CD4-positive, alpha-beta T cell treated with Interleukin-12 subunit alpha and Interleukin-12 subunit beta, for 1 hour (primary cell): ENCODE data around the gene HSPBP1.
A peak's percentile ranks its signal among the peaks of the same experiment; 100 is the strongest.
"Not testable (repeated sequence)": the region's sequence is repeated elsewhere in the genome, so short reads cannot be mapped to it uniquely, and the experiment has no call there.

Experiments used
- DNase-seq: peaks from one replicate; pipeline ENCODE4 v3.0.0-alpha.2; 2020

The HSPBP1 gene

DNA sequence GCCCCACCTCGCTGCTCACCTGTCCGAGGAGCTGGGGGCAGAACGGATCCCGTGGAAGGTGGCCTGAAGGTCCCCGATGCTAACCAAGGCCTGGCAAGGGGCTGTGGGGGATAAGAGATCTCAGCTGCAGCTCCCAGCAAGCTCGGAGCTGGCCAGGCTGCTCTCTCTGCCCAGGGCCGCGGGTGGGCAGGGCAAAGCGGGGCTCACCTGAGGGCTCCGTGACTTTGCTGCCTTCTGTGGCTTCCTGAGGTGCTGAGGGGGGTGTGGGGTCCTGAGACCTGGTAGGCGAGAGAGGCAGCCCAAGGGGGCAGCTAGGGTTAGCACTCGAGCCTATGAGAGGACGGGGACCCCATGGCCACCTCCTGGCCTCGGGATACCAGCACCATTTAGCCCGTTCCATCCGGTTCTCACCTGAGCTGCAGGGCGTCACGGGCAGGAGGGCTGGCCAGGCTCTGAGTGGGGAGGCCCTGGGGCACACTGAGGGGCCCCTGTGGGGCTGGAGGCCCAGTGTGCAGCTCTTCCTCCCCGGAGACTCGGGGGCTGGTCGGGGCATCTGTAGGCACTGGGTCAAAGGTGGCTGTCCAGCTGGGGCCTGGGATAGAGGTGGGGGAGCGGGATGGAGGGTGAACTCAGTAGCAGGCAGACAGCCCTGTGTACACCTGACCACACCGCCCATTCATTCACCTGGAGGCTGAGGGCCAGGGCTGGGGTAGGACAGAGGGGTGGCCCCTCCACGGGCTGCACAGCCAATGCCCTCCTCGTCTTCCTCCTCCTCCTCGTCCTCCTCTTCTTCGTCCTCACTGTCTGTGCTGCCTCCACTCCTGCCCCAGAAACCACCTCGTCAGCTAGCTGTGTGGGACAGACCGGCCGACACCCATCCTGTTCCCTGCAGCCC, 48.3 kb downstream of the HSPBP1 start:
- no peak for DNase-seq

- no peak for DNase-seq
These were observed 49.1 kb downstream of the HSPBP1 start for GRCh38 chr19:55230780-55231179.

GRCh38 chr19:55230329-55230728, 49.6 kb downstream of the HSPBP1 start:
- DNase-seq = no peak

- no peak for DNase-seq
These were observed 50.1 kb downstream of the HSPBP1 start for GRCh38 chr19:55229789-55230182.

DNA sequence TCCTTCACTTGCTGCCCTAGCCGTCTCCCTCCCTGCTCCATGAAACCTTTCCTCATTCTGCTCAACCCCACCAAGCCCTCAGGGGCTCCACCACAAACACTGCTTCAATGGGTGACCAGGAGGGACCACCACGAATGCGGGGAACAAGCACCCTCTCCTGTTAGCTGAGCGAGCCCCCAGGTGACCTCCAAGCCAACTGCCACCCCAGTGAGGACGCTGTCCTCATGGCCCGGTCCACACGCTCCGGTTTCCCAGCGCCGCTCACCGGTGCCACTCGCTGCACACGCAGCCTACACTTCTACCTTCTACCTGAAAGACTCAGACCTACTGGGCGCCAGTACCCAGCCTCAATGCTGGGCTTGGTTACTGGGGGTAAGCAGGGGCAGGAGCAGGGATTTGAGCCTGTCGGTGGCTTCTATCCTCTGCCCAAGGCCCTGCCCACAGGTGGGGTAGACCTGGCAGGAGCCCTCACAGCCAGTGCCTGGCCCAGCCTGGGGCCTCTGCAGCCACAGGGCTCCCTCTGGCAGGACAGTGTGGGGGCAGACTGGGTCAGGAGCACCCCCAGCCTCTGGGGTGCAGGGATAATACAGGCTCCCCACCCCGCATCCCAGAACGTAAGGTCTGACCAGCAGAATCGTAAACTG, 50.6 kb downstream of the HSPBP1 start:
- DNase-seq = no peak

DNA sequence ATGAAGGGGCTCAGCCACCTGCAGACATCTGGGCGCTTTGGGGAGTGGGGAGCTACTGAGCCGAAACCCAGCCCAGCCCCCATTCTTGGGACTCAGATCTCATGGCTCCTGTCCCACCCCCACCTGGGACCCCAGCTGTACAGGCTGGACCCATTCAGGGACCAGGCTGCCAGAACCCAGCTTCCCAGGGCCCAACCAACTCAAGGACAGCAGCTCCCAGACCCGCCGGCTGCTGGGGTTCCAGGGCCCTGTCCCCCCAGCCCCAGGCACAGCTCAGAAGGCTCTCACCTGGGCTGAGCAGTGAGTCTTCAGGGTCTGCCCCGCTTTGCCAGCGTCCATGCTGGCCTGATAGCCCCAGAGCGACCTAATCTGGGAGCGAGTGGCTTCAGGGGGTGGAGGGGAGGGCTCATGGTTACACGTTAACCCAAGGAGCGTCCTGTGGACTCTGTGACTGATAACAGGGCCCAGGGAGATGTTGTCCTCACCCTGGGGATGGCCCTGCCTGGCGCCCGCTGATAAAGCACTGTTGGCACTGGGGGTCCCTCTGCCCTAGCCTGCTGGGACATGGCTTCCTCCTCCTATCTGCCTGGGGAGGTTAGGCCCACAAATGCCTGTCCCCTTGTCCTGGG, 51.4 kb downstream of the HSPBP1 start, which contains the start of gene TMEM86B:
TSS of gene TMEM86B (minus strand) at position 361 of the 629 bp plus-strand sequence. CDS start at position 339, 22 bp downstream.
- no peak for DNase-seq

DNA sequence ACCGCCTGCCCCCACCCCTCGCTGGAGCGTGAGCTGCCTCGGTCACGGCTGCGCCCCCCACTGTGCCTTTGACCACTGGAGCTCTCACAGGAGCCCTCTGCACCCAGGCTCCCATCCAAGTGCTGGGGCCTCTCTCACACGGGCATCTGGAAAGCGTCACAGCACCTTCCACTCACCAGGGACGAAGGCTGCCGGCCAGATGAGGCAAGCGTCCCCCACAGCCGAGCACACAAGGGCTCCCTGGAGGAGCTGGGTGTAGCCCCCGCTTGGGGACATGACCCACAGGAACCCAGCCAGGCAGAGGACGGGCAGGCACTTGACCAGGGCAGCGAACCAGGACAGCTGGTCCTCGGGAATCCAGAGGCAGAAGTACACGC, 51.9 kb downstream of the HSPBP1 start:
- DNase-seq = no peak

DNA sequence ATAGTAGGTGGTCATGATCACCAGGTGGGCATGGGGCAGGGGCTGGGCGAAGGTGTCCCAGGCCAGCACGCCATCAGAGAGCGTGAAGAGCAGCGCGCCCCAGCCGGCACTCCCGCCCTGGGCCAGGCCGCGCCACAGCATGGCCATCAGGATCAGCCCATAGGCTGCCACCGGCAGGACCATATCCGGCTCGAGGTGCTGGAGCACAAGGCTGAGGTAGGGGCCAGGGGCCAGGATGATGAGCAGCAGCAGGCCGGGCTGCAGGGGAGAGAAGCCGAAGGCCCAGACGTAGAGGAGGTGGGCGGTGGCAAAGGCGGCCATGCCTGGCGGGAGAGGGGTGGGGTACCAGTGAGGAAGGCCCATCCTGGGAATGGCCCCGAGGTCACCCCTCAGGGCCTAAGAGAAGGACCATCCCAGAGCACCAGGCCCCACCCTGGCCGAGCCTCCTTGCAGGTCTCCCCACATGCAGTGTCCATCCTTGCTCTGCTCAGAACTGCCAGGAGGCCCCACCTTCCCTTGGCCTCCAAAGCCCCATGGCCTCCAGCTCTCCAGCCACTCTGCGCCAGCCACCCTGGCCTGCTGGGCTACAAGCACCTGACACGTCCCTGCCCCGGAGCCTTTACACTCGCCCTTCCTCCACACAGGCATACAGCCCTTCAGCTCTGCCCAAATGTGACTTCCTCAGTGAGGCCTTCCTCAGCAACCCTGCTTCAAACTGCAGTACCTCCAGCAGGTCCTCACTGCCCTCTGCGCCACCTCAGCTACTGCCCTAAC, 52.5 kb downstream of the HSPBP1 start:
- no peak for DNase-seq

DNA sequence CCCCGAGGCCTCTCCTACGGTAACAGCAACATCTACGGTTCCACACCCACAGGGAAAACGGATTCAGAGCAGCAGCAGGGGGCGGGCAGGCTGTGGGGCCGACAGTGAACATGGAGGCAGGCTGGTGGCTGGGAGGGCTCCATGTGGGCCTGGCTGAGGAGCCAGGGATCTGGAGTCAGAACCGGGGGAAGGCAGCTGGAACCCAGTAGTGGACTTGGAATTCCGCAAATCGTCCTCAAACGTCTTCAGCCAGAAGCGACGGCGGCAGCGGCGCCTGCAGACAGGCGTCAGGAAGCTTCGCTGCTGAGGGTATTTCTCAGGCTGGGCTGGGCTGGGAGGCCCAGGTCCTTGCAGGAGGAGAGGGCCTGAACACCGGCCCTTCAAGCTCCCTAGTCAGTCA, 53.1 kb downstream of the HSPBP1 start:
- DNase-seq = no peak

DNA sequence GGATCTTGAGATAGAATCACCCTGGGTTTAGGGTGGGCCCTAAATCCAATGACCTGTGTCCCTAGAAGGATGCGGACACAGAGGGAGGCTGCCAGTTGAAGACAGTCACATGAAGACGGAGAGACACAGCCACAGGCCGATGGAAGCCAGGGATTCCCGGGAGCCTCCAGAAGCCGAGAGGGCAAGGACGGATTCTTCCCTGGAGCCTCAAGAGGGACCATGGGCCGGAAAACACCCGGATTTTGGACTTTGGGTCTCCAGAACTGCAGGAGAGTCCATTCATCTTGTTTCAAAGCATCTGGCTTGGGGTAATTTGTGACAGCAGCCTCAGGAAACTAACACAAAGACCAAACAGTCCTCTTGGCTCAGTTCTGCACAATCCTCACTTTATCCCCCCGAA, 53.6 kb downstream of the HSPBP1 start:
- no peak for DNase-seq

- DNase-seq = no peak
These were observed 54.4 kb downstream of the HSPBP1 start for GRCh38 chr19:55225415-55225958.

DNA sequence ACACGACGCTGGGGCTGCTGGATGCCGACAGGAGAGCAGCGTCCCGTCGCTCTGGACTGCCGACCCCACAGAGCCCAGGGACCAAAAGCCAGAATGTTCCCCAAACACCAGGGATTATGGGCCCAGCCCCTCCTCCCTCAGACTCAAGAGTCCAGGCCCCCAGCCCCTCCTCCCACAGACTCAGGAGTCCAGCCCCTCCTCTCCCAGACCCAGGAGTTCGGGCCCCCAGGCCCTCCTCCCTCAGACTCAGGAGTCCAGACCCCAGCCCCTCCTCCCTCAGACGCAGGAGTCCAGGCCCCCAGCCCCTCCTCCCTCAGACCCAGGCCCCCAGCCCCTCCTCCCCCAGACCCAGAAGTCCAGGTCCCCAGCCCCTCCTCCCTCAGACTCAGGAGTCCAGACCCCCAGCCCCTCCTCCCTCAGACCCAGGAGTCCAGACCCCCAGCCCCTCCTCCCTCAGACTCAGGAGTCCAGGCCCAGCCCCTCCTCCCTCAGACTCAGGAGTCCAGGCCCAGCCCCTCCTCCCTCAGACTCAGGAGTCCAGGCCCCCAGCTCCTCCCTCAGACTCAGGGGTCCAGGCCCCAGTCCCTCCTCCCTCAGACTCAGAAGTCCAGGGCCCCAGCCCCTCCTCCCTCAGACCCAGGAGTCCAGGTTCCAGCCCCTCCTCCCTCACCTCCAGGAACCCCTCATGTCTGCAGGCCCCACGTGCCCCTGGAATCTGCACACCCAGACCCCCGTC, 55.1 kb downstream of the HSPBP1 start:
- not testable (repeated sequence) for DNase-seq

- DNase-seq = no peak
These were observed 55.8 kb downstream of the HSPBP1 start for GRCh38 chr19:55224038-55224665.

- no peak for DNase-seq
These were observed 56.4 kb downstream of the HSPBP1 start for GRCh38 chr19:55223291-55224037.

GRCh38 chr19:55220525-55220924, 59.4 kb downstream of the HSPBP1 start:
- DNase-seq = no peak

DNA sequence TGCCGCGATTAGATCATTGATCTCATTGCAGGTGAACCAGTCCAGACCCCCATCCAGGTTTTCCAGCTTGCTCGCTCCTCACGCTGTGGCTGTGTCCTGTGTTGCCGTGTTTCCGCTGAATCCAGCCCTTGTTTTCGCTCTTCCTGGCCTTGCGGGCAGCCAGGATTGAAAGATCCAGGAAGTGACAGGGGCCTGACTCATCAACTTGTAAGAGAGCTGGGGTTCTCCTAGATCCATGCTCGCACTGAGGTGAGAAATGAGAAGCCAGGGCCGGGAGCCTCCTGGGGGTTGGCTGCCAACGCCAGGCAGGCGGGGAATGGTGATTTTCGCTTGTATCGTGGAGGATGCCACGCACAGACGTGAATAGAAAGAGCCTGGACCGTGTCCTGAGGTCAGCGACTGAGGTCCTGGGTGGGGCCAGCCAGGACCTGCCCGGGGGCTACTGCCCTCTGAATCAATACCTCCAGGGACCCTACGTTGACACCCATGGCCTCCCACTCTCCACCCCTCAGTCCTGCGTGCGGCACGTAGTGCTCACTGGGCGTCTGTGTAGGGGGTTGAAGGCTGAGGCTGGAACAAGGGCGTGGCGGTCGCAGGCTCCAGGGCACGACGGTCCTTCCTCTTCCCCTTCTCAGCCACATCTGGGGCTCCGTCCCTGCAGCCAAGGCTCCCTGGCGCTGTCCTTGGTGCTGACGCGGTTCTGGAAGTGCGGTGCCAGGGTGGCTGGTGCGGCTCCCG, 63.3 kb downstream of the HSPBP1 start:
- DNase-seq = peak; percentile 41

DNA sequence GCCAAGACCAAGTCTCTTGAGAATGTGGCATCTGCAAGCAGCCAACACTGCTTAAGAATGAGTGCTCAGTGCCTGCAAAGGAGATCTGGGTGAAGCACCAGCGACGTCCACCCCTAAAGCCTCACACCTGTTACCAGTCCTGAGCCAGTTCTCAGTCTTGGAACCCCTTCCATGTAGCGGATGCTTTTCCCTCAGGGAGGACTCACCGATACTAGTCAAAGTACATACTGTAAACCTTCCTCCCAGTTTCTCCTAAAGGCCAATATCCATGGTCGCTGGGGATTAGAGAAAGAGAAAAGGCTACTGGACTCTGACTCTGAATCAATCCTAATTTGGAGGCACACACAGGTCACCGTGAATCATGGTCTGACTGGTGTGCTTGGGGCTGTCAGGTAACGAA, 66.4 kb downstream of the HSPBP1 start:
- DNase-seq = no peak

- peak; percentile 47 for DNase-seq
These were observed 67.5 kb downstream of the HSPBP1 start for GRCh38 chr19:55212447-55212846.
